ENCODE data around the gene TRPM2. TPM values are rescaled to one million over a fixed set of nuclear protein-coding genes. Genes with fewer than 3 reads are reported as not detected.
A peak's percentile ranks its signal among the peaks of the same experiment; 100 is the strongest.
"Not testable (repeated sequence)": the region's sequence is repeated elsewhere in the genome, so short reads cannot be mapped to it uniquely, and the experiment has no call there.

TRPM2 gene
- total and polyA plus RNA-seq, 3 experiments from 2014 or later, result 1.9 to 2.6 (median 2.4) TPM

DNA sequence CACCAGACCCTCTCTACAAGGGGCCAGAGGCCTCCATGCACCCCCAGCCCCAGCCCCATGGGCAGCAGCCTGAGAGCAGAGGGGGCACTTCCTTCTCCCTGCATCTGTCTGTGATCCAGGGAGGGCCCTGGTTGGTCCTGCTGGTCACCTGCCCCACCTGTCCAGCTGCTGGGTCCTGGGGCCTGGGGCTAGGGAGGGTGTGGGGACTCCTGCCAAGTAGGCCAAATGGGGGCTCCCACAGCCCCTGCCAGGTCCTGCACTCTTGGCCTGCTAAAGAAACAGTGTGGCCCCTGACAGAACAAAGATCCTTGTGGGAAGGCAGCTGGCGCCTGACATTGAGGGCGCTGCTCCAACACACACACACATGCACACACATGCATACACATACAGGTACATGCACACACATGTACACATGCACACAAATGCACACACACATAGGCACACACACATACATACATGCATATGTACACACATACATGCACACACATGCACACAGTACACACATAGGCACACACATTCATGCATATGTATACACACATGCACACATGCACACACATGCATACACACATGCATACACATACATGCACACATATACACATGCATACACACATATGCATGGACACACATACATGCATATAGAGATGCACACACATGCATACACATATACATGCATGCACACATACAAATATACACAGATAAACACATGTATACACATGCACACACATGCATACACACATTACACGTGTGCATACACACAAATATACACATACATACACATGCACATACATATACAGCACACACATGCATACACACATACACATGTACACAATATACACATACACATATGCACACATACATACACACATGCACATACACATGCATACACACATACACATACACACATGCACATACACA, 49.9 kb downstream of the TRPM2 start:
- no peak overlapping the region for H3K4me3 ChIP-seq (ENCODE audit: low read length)
- H3K9me3 ChIP-seq (ENCODE audit: low read length), result no peaks in the 10 kb centered on the region
- H3K27me3 ChIP-seq (ENCODE audit: insufficient read depth, low read length, poor library complexity, severe bottlenecking), result no peaks in the 10 kb centered on the region
- DNase-seq, result no peak
- peaks cover 0 to 7% (median 0%) of the 10 kb centered on the region in 5 donors for H3K9me3 Mint-ChIP-seq
- H3K4me1 ChIP-seq (ENCODE audit: insufficient read depth, low read length), result no peaks in the 10 kb centered on the region
- H3K36me3 Mint-ChIP-seq, result peaks cover 0 to 2% (median 0%) of the 10 kb centered on the region in 3 donors
- CTCF ChIA-PET, result no interaction called here
- H3K36me3 ChIP-seq (ENCODE audit: insufficient read depth, low read length), result no peaks in the 10 kb centered on the region
- peaks cover 3 to 7% (median 4%) of the 10 kb centered on the region in 3 donors for H3K4me1 Mint-ChIP-seq
- POLR2A ChIA-PET, result no interaction called here
- no peak overlapping the region for H3K4me3 Mint-ChIP-seq
- H3K27ac Mint-ChIP-seq, result no peak overlapping the region
- H3K27me3 Mint-ChIP-seq, result peaks cover 0 to 3% of the 10 kb centered on the region in 2 donors
- no peak overlapping the region for H3K27ac ChIP-seq (ENCODE audit: low read depth, low read length)

DNA sequence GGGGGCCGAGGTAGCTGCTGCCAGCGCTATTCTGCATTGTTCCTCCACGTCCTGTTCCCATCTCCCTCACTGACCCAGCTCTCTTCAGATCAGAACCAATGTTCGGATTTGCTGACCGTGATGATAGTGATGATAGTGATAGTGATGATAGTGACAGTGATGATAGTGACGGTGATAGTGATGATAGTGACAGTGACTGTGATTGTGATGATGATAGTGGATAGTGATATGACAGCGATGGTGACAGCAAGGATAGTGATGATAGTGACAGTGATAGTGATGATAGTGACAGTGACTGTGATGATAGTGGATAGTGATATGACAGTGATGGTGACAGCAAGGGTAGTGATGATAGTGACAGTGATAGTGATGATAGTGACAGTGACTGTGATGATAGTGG, 51.1 kb downstream of the TRPM2 start:
- POLR2A ChIA-PET; H3K4me3 ChIP-seq (ENCODE audit: low read length); CTCF ChIA-PET; H3K36me3 Mint-ChIP-seq; H3K27me3 Mint-ChIP-seq; H3K36me3 ChIP-seq (ENCODE audit: insufficient read depth, low read length); H3K27me3 ChIP-seq (ENCODE audit: insufficient read depth, low read length, poor library complexity, severe bottlenecking); DNase-seq; H3K4me3 Mint-ChIP-seq; H3K27ac Mint-ChIP-seq; H3K9me3 Mint-ChIP-seq; H3K4me1 ChIP-seq (ENCODE audit: insufficient read depth, low read length); H3K9me3 ChIP-seq (ENCODE audit: low read length); H3K4me1 Mint-ChIP-seq; H3K27ac ChIP-seq (ENCODE audit: low read depth, low read length): not testable (repeated sequence)

DNA sequence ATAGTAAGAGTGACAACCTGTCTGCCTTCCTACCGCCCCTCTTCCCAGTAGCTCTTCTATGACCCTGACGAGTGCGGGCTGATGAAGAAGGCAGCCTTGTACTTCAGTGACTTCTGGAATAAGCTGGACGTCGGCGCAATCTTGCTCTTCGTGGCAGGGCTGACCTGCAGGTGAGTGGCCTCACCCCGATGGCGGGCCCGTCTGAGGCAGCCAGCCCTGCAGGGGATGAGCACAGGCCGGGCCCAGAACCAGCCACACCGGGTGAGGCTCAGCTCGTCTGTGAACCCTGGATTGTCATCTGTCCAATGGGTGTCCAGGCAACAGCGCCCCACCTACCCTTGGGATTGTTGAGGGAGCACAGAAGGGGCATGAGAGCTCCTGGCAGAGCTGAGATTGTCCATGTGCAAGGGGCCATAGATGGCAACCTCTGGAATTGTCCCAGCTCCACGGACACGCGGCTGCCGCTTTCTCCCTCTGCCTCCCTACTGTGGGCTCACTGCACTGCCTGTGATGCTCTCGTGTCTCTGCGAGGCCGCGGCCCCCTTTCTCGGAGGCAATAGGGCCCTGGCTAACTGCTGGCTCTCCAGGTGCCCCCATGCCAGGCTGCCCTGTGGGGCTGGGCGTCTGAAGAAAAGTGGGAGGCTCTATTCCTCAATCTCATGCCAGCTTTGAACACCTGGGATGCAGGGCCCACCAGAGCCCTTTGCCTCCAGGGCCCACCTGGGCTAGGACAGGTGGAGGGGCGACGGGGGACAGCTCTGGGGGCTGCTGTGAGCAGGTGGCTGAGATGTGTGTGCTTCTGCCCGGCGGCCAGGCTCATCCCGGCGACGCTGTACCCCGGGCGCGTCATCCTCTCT, 51.9 kb downstream of the TRPM2 start:
- Histone ChIP-seq H3K36me3 (ENCODE audit: insufficient read depth, low read length) (no peaks in the 10 kb centered on the region), H3K27ac (ENCODE audit: low read depth, low read length) (no peak overlapping the region), H3K4me1 (ENCODE audit: insufficient read depth, low read length) (no peaks in the 10 kb centered on the region), H3K4me3 (ENCODE audit: low read length) (no peak overlapping the region), H3K9me3 (ENCODE audit: low read length) (no peaks in the 10 kb centered on the region), H3K27me3 (ENCODE audit: insufficient read depth, low read length, poor library complexity, severe bottlenecking) (no peaks in the 10 kb centered on the region)
- Mint-ChIP-seq H3K36me3 (peaks cover 0 to 2% (median 0%) of the 10 kb centered on the region in 3 donors), H3K4me1 (peaks cover 3 to 7% (median 4%) of the 10 kb centered on the region in 3 donors), H3K27ac (no peak overlapping the region), H3K4me3 (no peak overlapping the region), H3K9me3 (peaks cover 0 to 7% (median 0%) of the 10 kb centered on the region in 5 donors), H3K27me3 (no peaks in the 10 kb centered on the region)
- POLR2A ChIA-PET, result interaction anchor here (0.5 kb wide), 1 partner anchor 423 kb away, joined by 12 read pairs; no protein-coding TSS in a partner anchor
- CTCF ChIA-PET, result no interaction called here
- no peak for DNase-seq

DNA sequence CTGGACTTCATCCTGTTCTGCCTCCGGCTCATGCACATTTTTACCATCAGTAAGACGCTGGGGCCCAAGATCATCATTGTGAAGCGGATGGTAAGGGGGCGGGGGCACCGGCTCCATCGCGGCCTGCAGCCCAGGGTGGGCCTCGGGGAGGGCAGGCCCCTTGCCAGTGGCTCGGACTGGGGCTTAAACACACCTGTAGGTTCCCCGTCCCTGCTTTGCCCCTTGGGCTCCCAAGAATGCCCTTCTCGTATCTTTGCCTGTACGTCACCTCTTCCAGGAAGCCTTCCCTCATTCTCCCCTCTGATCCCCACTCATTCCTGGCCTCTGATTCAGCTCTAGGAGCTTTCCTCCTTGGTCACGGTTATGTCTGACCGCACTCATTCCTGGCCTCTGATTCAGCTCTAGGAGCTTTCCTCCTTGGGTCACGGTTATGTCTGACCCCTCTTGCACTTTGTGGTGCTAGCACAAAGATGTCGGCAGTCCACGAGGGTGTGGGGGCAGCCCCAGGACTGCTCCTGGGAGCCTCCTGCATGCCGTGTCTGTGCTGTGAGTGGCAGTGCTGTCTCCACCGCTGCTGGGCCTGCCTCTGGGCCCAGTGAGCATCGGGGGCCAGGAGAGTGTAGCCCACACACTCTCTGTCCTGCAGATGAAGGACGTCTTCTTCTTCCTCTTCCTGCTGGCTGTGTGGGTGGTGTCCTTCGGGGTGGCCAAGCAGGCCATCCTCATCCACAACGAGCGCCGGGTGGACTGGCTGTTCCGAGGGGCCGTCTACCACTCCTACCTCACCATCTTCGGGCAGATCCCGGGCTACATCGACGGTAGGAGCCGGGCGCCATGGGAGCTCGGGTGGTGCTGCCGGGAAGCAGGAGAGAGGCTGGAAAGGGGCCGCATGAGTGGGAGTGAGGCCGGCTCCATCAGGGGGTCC, 52.8 kb downstream of the TRPM2 start:
- peak overlapping the region in 3 of 8 donors; percentile 51 to 71 (median 63) for H3K27ac Mint-ChIP-seq
- peaks cover 3 to 7% (median 4%) of the 10 kb centered on the region in 3 donors for H3K4me1 Mint-ChIP-seq
- peaks cover 0 to 7% (median 0%) of the 10 kb centered on the region in 5 donors for H3K9me3 Mint-ChIP-seq
- no peaks in the 10 kb centered on the region for H3K36me3 ChIP-seq (ENCODE audit: insufficient read depth, low read length)
- ChIA-PET POLR2A (interaction anchor here (0.5 kb wide), 1 partner anchor 422 kb away, joined by 12 read pairs; no protein-coding TSS in a partner anchor), CTCF (no interaction called here)
- H3K4me3 Mint-ChIP-seq, result no peak overlapping the region
- no peaks in the 10 kb centered on the region for H3K9me3 ChIP-seq (ENCODE audit: low read length)
- H3K27me3 ChIP-seq (ENCODE audit: insufficient read depth, low read length, poor library complexity, severe bottlenecking), result no peaks in the 10 kb centered on the region
- H3K4me3 ChIP-seq (ENCODE audit: low read length), result no peak overlapping the region
- H3K27ac ChIP-seq (ENCODE audit: low read depth, low read length), result no peak overlapping the region
- H3K4me1 ChIP-seq (ENCODE audit: insufficient read depth, low read length), result no peaks in the 10 kb centered on the region
- no peaks in the 10 kb centered on the region for H3K27me3 Mint-ChIP-seq
- peaks cover 0 to 2% (median 0%) of the 10 kb centered on the region in 3 donors for H3K36me3 Mint-ChIP-seq
- DNase-seq, result no peak

DNA sequence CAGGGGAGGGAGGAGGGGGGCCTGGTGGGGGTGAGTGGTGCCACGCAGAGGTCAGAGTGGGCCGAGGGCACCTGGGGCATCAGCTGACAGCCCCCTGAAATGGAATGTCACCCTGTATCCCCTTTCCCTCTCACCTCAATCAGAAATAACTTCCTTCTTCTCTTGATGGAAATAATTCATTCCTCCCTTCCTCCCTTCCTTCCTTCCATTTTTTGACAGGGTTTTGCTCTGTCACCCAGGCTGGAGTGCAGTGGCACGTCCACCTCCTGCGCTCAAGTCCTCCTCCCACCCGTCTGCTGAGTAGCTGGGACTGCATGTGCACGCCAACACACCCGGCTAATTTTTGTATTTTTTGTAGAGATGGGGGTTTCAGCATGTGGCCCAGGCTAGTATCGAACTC, 53.5 kb downstream of the TRPM2 start:
- POLR2A ChIA-PET, result no interaction called here
- Mint-ChIP-seq H3K27ac (peak overlapping the region; percentile 53 to 96 (median 88)), H3K4me1 (peaks cover 3 to 7% (median 4%) of the 10 kb centered on the region in 3 donors), H3K9me3 (peaks cover 0 to 7% (median 0%) of the 10 kb centered on the region in 5 donors), H3K27me3 (no peaks in the 10 kb centered on the region), H3K36me3 (no peaks in the 10 kb centered on the region), H3K4me3 (no peak overlapping the region)
- Histone ChIP-seq H3K4me3 (ENCODE audit: low read length) (no peak overlapping the region), H3K27ac (ENCODE audit: low read depth, low read length) (no peak overlapping the region), H3K27me3 (ENCODE audit: insufficient read depth, low read length, poor library complexity, severe bottlenecking) (no peaks in the 10 kb centered on the region), H3K4me1 (ENCODE audit: insufficient read depth, low read length) (no peaks in the 10 kb centered on the region), H3K36me3 (ENCODE audit: insufficient read depth, low read length) (no peaks in the 10 kb centered on the region), H3K9me3 (ENCODE audit: low read length) (no peaks in the 10 kb centered on the region)
- DNase-seq, result no peak
- CTCF ChIA-PET, result no interaction called here

DNA sequence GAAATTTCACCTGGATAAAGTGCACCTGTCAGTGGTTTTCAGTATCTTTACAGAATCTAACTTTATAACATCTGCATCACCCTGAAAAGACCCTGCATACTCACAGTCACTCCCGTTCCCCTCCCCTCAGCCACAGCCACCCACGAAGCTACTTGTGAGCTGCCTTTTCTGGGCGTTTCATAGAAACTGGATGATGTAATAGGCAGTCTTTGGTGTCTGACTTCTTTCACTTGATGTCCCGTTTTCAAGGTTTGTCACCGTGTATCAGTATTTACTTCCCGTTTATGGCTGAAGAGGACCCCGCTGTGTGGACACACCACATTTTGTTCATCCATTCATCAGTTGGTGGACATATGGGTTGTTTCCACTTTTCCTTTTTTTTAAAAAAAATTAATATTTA, 54.1 kb downstream of the TRPM2 start:
- H3K27ac Mint-ChIP-seq, result peak overlapping the region in 7 of 8 donors; percentile 50 to 96 (median 89)
- H3K36me3 Mint-ChIP-seq, result no peaks in the 10 kb centered on the region
- peak in 1 of 5 donors; percentile 26 for DNase-seq
- Histone ChIP-seq H3K4me3 (ENCODE audit: low read length) (no peak overlapping the region), H3K4me1 (ENCODE audit: insufficient read depth, low read length) (no peaks in the 10 kb centered on the region), H3K27ac (ENCODE audit: low read depth, low read length) (no peak overlapping the region), H3K27me3 (ENCODE audit: insufficient read depth, low read length, poor library complexity, severe bottlenecking) (no peaks in the 10 kb centered on the region), H3K9me3 (ENCODE audit: low read length) (no peaks in the 10 kb centered on the region), H3K36me3 (ENCODE audit: insufficient read depth, low read length) (no peaks in the 10 kb centered on the region)
- H3K4me1 Mint-ChIP-seq, result peaks cover 3 to 7% (median 4%) of the 10 kb centered on the region in 3 donors
- ChIA-PET POLR2A (interaction anchor here (0.6 kb wide), 1 partner anchor 688 kb away, joined by 6 read pairs; no protein-coding TSS in a partner anchor), CTCF (no interaction called here)
- no peak overlapping the region for H3K4me3 Mint-ChIP-seq
- H3K9me3 Mint-ChIP-seq, result peaks cover 0 to 7% (median 0%) of the 10 kb centered on the region in 5 donors
- peaks cover 0 to 1% of the 10 kb centered on the region in 2 donors for H3K27me3 Mint-ChIP-seq

DNA sequence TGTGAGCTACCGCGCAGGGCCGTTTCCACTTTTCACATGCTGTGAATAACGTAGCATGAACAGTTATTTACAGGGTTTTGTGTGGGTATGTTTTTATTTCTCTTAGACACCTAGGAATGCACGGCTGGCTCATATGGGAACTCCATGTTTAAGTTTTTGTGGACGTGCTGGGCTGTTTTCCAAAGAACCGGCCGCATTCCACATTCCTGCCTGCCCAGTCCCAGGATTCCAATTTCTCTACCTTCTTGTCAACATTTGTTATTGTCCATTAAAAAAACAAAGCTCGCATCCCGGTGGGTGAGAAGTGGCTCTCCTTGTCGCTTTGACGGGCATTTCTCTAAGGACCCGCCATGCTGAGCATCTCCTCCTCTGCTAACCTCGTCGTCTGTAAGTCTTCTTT, 54.8 kb downstream of the TRPM2 start:
- Histone ChIP-seq H3K27ac (ENCODE audit: low read depth, low read length) (no peak overlapping the region), H3K9me3 (ENCODE audit: low read length) (no peaks in the 10 kb centered on the region), H3K27me3 (ENCODE audit: insufficient read depth, low read length, poor library complexity, severe bottlenecking) (no peaks in the 10 kb centered on the region), H3K4me1 (ENCODE audit: insufficient read depth, low read length) (no peaks in the 10 kb centered on the region), H3K36me3 (ENCODE audit: insufficient read depth, low read length) (no peaks in the 10 kb centered on the region), H3K4me3 (ENCODE audit: low read length) (no peak overlapping the region)
- Mint-ChIP-seq H3K4me3 (no peak overlapping the region), H3K4me1 (peaks cover 3 to 7% (median 4%) of the 10 kb centered on the region in 3 donors), H3K36me3 (no peaks in the 10 kb centered on the region), H3K9me3 (peaks cover 0 to 7% (median 0%) of the 10 kb centered on the region in 5 donors), H3K27ac (peak overlapping the region in 2 of 8 donors; percentile 36 to 53), H3K27me3 (peaks cover 0 to 4% of the 10 kb centered on the region in 2 donors)
- DNase-seq, result no peak
- ChIA-PET CTCF (no interaction called here), POLR2A (no interaction called here)

All from CD8-positive, alpha-beta memory T cell (primary cell).